SK-N-SH (cell line): ENCODE measurements around the gene MCM10. TPM values are rescaled to one million over a fixed set of nuclear protein-coding genes. Genes with fewer than 3 reads are reported as not detected.

Source experiments
- CTCF ChIA-PET: fragments of 300-600, 350-600 bp; formaldehyde crosslinking; extraction: SDS; loops from one replicate; lab custom pipeline; 2021; lab: Yijun Ruan, JAX
- POLR2A ChIA-PET: fragments of 350-600 bp; sonication (Branson Sonifier 250); formaldehyde crosslinking; extraction: SDS; loops from one replicate; lab custom pipeline; 2020; ENCODE audit warnings: antibody characterized with exemption, inconsistent platforms; lab: Yijun Ruan, JAX
- DNase-seq: peaks from one replicate; pipeline ENCODE4 v3.0.0; 2012
- H2AFZ ChIP-seq: fragments of 200-600 bp; sonication (generic); 2 replicates; pipeline ENCODE4 v1.8.1; 2016; ENCODE audit warnings: antibody characterized with exemption, mild to moderate bottlenecking, low read depth
- H3F3A ChIP-seq: fragments of 200-600 bp; sonication (generic); replicated peaks from 2 replicates; pipeline ENCODE3; 2016; ENCODE audit warnings: antibody characterized with exemption, mild to moderate bottlenecking; ENCODE audit not compliant: insufficient read depth
- H3K27ac ChIP-seq, 2 experiments: fragments of 200-500 bp in 1 of 2; fragments of 200-600 bp in 1 of 2; sonication (Bioruptor generic) in 1 of 2; sonication (generic), shearing (Covaris generic) in 1 of 2; 2 replicates each; pipeline versions ENCODE4 v1.5.1 to v1.6.1; 2014 to 2016; ENCODE audit warnings: low read depth in 2 of 2, inconsistent platforms in 1 of 2, low read length in 1 of 2, mild to moderate bottlenecking in 1 of 2, mixed read lengths in 1 of 2
- H3K27me3 ChIP-seq: fragments of 200-600 bp; sonication (generic), shearing (Covaris generic); 2 replicates; pipeline ENCODE4 v1.6.1; 2016; ENCODE audit warnings: mixed run types; ENCODE audit not compliant: insufficient read depth
- H3K36me3 ChIP-seq, 2 experiments: fragments of 200-500 bp in 1 of 2; fragments of 200-600 bp in 1 of 2; sonication (Bioruptor generic) in 1 of 2; sonication (generic) in 1 of 2; replicated peaks in 1 of 2; 2 replicates each; pipeline versions ENCODE3 to v1.5.1; 2014 to 2016; ENCODE audit warnings: low read length in 1 of 2, mild to moderate bottlenecking in 1 of 2; ENCODE audit not compliant: insufficient read depth in 2 of 2, control insufficient read depth in 1 of 2
- H3K4me1 ChIP-seq, 2 experiments: fragments of 200-500 bp in 1 of 2; fragments of 200-600 bp in 1 of 2; sonication (Bioruptor generic) in 1 of 2; sonication (generic), shearing (Covaris generic) in 1 of 2; 2 replicates each; pipeline versions ENCODE4 v1.5.1 to v1.6.1; 2014 to 2016; ENCODE audit warnings: low read depth in 1 of 2, low read length in 1 of 2, mixed run types in 1 of 2; ENCODE audit not compliant: insufficient read depth in 2 of 2, control insufficient read depth in 1 of 2
- H3K4me2 ChIP-seq: fragments of 200-600 bp; sonication (generic), shearing (Covaris generic); 2 replicates; pipeline ENCODE4 v1.6.1; 2017; ENCODE audit warnings: mixed run types
- H3K4me3 ChIP-seq, 2 experiments: fragments of 200-500 bp in 1 of 2; fragments of 200-600 bp in 1 of 2; sonication (Bioruptor generic) in 1 of 2; sonication (generic), shearing (Covaris generic) in 1 of 2; 2 replicates each; pipeline versions ENCODE4 v1.5.1 to v1.8.1; 2014 to 2016; ENCODE audit warnings: low read depth in 2 of 2, inconsistent platforms in 1 of 2, low read length in 1 of 2, mild to moderate bottlenecking in 1 of 2, mixed read lengths in 1 of 2, moderate library complexity in 1 of 2
- H3K79me2 ChIP-seq: fragments of 200-600 bp; sonication (generic); 2 replicates; pipeline ENCODE4 v1.8.1; 2017; ENCODE audit warnings: mild to moderate bottlenecking; ENCODE audit not compliant: insufficient read depth
- H3K9ac ChIP-seq: fragments of 200-600 bp; sonication (generic); 2 replicates; pipeline ENCODE4 v1.6.1; 2017; ENCODE audit warnings: mixed run types
- H3K9me2 ChIP-seq: fragments of 200-600 bp; sonication (generic); 2 replicates; pipeline ENCODE4 v1.6.1; 2017; ENCODE audit warnings: mixed run types
- H3K9me3 ChIP-seq: fragments of 200-600 bp; sonication (generic); 2 replicates; pipeline ENCODE4 v1.6.1; 2017; ENCODE audit warnings: mixed run types, mild to moderate bottlenecking, moderate library complexity
- H4K20me1 ChIP-seq: fragments of 200-600 bp; sonication (generic); 2 replicates; pipeline ENCODE4 v1.6.1; 2017; ENCODE audit warnings: mild to moderate bottlenecking, mixed run types; ENCODE audit not compliant: insufficient read depth
- CHD2 ChIP-seq: fragments of 150-350 bp; IDR thresholded peaks from 2 replicates; pipeline ENCODE4 v1.6.1; 2018; ENCODE audit warnings: low read length; ENCODE audit not compliant: partially characterized antibody
- NRF1 ChIP-seq: IDR thresholded peaks from 2 replicates; pipeline ENCODE4 v1.6.1; 2012; ENCODE audit warnings: low read depth, mild to moderate bottlenecking, low read length
- POLR2AphosphoS5 ChIP-seq: IDR thresholded peaks from 2 replicates; pipeline ENCODE4 v1.6.1; 2012; ENCODE audit warnings: low read depth, low read length
- RAD21 ChIP-seq: IDR thresholded peaks from 2 replicates; pipeline ENCODE4 v1.6.1; 2012; ENCODE audit warnings: mild to moderate bottlenecking, low read length
- RXRA ChIP-seq: IDR thresholded peaks from 2 replicates; pipeline ENCODE4 v1.4.0; 2012; ENCODE audit warnings: low read depth, mild to moderate bottlenecking, borderline replicate concordance
- SIN3A ChIP-seq: IDR thresholded peaks from 2 replicates; pipeline ENCODE4 v1.6.1; 2012; ENCODE audit warnings: low read depth, mild to moderate bottlenecking, low read length, moderate library complexity, borderline replicate concordance
- WGBS: methylation state at CpG from one replicate; pipeline ENCODE4 v1.1.6; 2017; ENCODE audit warnings: low lambda C conversion rate; 5-methylcytosine and 5-hydroxymethylcytosine counted together
- polyA plus RNA-seq, 3 experiments: library from polyadenylated mRNA; depleted of rRNA; stranded (reverse); fragments of >200 nt; gene quantifications; 2 replicates each; pipeline ENCODE4 v1.2.3, GENCODE V29; 2012
- TF ChIP-seq, protein P1 (sequence below): IDR thresholded peaks from 2 replicates; pipeline ENCODE4; 2012
- TF ChIP-seq, protein P2 (sequence below): IDR thresholded peaks from 2 replicates; pipeline ENCODE4 v1.4.0; 2012; ENCODE audit warnings: low read depth
- TF ChIP-seq, protein P3 (sequence below): IDR thresholded peaks from 2 replicates; pipeline ENCODE4 v1.6.1; 2012; ENCODE audit warnings: mild to moderate bottlenecking, low read depth, low read length, moderate library complexity
- TF ChIP-seq, protein P4 (sequence below): fragments of 150-350 bp; IDR thresholded peaks from 2 replicates; pipeline ENCODE4 v1.6.1; 2016; ENCODE audit warnings: mild to moderate bottlenecking, low read depth, low read length

MCM10 gene
- polyA plus RNA-seq, 1 of the 3 experiments (the other 2 are of a cell fraction), result 5.1 TPM

DNA sequence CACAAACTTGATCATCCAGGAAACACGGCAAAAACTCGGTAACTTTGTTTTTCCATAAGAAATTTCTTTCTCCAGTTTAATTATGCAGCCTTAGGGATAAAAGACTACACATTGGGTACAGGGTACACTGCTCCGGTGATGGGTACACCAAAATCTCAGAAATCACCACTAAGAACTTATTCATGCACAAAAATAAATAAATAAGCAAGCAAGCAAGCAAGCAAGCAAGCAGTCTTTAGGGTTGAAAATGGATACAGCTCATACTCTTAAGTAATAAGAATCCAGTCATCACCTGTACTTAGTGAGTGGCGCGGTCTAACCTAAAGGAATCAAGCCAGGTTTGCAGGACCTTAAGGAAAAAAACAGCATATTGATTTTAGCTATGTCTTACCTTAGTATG, 30.0 kb downstream of the MCM10 start (continued):
- TF ChIP-seq, protein P1, sequence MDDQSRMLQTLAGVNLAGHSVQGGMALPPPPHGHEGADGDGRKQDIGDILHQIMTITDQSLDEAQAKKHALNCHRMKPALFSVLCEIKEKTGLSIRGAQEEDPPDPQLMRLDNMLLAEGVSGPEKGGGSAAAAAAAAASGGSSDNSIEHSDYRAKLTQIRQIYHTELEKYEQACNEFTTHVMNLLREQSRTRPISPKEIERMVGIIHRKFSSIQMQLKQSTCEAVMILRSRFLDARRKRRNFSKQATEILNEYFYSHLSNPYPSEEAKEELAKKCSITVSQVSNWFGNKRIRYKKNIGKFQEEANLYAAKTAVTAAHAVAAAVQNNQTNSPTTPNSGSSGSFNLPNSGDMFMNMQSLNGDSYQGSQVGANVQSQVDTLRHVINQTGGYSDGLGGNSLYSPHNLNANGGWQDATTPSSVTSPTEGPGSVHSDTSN, result no peak

DNA sequence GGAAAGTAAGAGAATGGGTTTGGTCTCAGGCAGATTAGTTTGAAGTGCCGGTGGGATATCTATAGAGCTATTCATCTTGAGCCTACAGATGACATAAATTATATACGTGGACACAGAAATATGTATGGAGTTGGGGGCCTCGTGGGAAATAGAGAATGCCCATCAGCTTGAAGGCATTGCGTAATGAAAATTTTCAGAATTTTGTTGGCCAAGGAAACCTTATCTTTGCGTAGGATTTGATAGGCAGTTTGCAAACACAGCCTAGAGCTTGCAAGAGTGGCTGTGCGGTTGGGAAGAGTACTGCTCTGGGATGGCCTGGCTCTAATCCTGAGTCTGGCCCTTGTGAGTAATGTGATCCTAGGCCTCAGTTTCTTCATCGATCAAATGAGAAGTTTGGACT, 32.3 kb downstream of the MCM10 start:
- Histone ChIP-seq H4K20me1 (no peaks in the 10 kb centered on the region), H3K9me3 (no peaks in the 10 kb centered on the region), H3F3A (no peaks in the 10 kb centered on the region), H3K79me2 (no peaks in the 10 kb centered on the region), H3K27ac (no peak overlapping the region), H3K9ac (no peak overlapping the region), H3K4me1 (no peaks in the 10 kb centered on the region), H3K27me3 (no peaks in the 10 kb centered on the region), H3K9me2 (no peaks in the 10 kb centered on the region), H3K4me2 (no peak overlapping the region), H2AFZ (no peak overlapping the region), H3K36me3 (peaks cover 6 to 9% of the 10 kb centered on the region in 2 experiments), H3K4me3 (no peak overlapping the region)
- TF ChIP-seq, protein P2, sequence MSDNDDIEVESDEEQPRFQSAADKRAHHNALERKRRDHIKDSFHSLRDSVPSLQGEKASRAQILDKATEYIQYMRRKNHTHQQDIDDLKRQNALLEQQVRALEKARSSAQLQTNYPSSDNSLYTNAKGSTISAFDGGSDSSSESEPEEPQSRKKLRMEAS, result no peak
- TF ChIP-seq CHD2, result no peak
- no peak for TF ChIP-seq SIN3A
- TF ChIP-seq POLR2AphosphoS5, result no peak
- TF ChIP-seq RAD21, result no peak
- TF ChIP-seq, protein P3, sequence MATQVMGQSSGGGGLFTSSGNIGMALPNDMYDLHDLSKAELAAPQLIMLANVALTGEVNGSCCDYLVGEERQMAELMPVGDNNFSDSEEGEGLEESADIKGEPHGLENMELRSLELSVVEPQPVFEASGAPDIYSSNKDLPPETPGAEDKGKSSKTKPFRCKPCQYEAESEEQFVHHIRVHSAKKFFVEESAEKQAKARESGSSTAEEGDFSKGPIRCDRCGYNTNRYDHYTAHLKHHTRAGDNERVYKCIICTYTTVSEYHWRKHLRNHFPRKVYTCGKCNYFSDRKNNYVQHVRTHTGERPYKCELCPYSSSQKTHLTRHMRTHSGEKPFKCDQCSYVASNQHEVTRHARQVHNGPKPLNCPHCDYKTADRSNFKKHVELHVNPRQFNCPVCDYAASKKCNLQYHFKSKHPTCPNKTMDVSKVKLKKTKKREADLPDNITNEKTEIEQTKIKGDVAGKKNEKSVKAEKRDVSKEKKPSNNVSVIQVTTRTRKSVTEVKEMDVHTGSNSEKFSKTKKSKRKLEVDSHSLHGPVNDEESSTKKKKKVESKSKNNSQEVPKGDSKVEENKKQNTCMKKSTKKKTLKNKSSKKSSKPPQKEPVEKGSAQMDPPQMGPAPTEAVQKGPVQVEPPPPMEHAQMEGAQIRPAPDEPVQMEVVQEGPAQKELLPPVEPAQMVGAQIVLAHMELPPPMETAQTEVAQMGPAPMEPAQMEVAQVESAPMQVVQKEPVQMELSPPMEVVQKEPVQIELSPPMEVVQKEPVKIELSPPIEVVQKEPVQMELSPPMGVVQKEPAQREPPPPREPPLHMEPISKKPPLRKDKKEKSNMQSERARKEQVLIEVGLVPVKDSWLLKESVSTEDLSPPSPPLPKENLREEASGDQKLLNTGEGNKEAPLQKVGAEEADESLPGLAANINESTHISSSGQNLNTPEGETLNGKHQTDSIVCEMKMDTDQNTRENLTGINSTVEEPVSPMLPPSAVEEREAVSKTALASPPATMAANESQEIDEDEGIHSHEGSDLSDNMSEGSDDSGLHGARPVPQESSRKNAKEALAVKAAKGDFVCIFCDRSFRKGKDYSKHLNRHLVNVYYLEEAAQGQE, result no peak
- TF ChIP-seq, protein P1, result no peak
- no peak for TF ChIP-seq NRF1
- TF ChIP-seq, protein P4, sequence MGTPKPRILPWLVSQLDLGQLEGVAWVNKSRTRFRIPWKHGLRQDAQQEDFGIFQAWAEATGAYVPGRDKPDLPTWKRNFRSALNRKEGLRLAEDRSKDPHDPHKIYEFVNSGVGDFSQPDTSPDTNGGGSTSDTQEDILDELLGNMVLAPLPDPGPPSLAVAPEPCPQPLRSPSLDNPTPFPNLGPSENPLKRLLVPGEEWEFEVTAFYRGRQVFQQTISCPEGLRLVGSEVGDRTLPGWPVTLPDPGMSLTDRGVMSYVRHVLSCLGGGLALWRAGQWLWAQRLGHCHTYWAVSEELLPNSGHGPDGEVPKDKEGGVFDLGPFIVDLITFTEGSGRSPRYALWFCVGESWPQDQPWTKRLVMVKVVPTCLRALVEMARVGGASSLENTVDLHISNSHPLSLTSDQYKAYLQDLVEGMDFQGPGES, result no peak
- TF ChIP-seq RXRA, result no peak
- 98% methylated on average over 7 of the region's 7 CpGs for WGBS
- ChIA-PET POLR2A (interaction anchor here (0.6 kb wide), 1 partner anchor 106 kb away, joined by 3 read pairs; no protein-coding TSS in a partner anchor), CTCF (interaction anchor here (1.0 kb wide), 1 partner anchor 343 kb away, joined by 3 read pairs; no protein-coding TSS in a partner anchor)
- no peak for DNase-seq
